Measurements from ENCODE around the gene RBMY1B.
"Not testable (repeated sequence)": the region's sequence is repeated elsewhere in the genome, so short reads cannot be mapped to it uniquely, and the experiment has no call there.

RBMY1B gene

GRCh38 chrY:21511038-21511437, at the start of gene RBMY1B:
TSS of gene RBMY1B (plus strand) at chrY:21511338. CDS start at chrY:21513351, 2,013 bp downstream.
- TF ChIP-seq EGR1 (IDR thresholded peaks at IDR 0.05); EP300 (IDR thresholded peaks at IDR 0.05; ENCODE audit: borderline replicate concordance); USF1 (IDR thresholded peaks at IDR 0.05): not testable (repeated sequence)

- TF ChIP-seq EP300 (IDR thresholded peaks at IDR 0.05; ENCODE audit: borderline replicate concordance) (no peak), CEBPB (IDR thresholded peaks at IDR 0.05) (no peak), MAX (IDR thresholded peaks at IDR 0.05) (no peak), FOXM1 (IDR thresholded peaks at IDR 0.05; ENCODE audit: borderline replicate concordance, low read depth) (no peak), USF1 (IDR thresholded peaks at IDR 0.05) (no peak), EGR1 (IDR thresholded peaks at IDR 0.05) (no peak), CREB1 (IDR thresholded peaks at IDR 0.05; ENCODE audit: low read depth) (no peak), TCF12 (IDR thresholded peaks at IDR 0.05; ENCODE audit: low read depth) (no peak), YY1 (IDR thresholded peaks at IDR 0.05; ENCODE audit: low read depth) (no peak), TAF1 (IDR thresholded peaks at IDR 0.05; ENCODE audit: low read depth) (no peak), NFIC (IDR thresholded peaks at IDR 0.05) (no peak), RAD21 (IDR thresholded peaks at IDR 0.05; ENCODE audit: low read depth) (no peak), TEAD4 (IDR thresholded peaks at IDR 0.05) (no peak)
These were observed 28.2 kb upstream of the RBMY1B start for GRCh38 chrY:21482967-21483366.

GRCh38 chrY:21534579-21534978, 23.4 kb downstream of the RBMY1B start, which contains the start of gene RBMY1A1:
TSS of gene RBMY1A1 (plus strand) at chrY:21534879. CDS start at chrY:21536892, 2,013 bp downstream.
- not testable (repeated sequence) for TF ChIP-seq RAD21 (IDR thresholded peaks at IDR 0.05; ENCODE audit: low read depth); FOXM1 (IDR thresholded peaks at IDR 0.05; ENCODE audit: borderline replicate concordance, low read depth); USF1 (IDR thresholded peaks at IDR 0.05)

Measured in Ishikawa (cell line).